ENCODE data around the gene PFN1. TPM values are rescaled to one million over a fixed set of nuclear protein-coding genes. Genes with fewer than 3 reads are reported as not detected.

The PFN1 gene
- total and polyA plus RNA-seq, 2 of the 8 experiments (the other 6 are each of a cell fraction or from before 2014, with no cell fraction given): 1,355 to 1,949 TPM

DNA sequence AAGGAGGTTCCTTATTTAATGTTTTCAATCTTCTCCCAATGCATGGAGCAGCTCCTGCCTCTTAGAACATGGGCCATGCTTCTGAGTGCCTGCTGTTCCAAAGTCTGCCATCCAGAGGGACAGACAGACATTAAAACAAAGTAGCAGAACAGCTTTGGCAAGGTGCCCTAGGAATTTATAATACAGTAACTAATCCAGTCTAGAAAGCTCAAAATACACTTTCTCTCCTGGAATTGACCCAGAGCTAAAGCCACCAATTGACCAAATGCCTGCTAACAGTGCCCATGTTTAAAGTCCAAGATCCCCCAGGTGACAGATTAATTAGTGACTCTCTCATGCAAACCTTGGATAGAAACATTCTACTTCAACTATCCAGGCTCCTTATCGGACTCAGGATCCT, 34.3 kb downstream of the PFN1 start:
- H3K14ac ChIP-seq (ENCODE audit: insufficient read length): no peak overlapping the region
- no peaks in the 10 kb centered on the region for H3K9me3 ChIP-seq (ENCODE audit: insufficient read depth in 2 of 2, low read depth in 1 of 2, low read length in 1 of 2)
- H3K4me3 ChIP-seq (ENCODE audit: extremely low read depth in 1 of 4, insufficient read depth in 2 of 4, low read depth in 3 of 4, low read length in 4 of 4): no peak overlapping the region
- FAIRE-seq: no peak
- H2BK5ac ChIP-seq (ENCODE audit: low read depth, low read length): no peak overlapping the region
- no peak overlapping the region for H2BK120ac ChIP-seq (replicated peaks; ENCODE audit: low read depth, low read length)
- H4K91ac ChIP-seq (replicated peaks; ENCODE audit: insufficient read length, low read length): no peak overlapping the region
- no peak overlapping the region for H2BK20ac ChIP-seq (ENCODE audit: low read length)
- no peaks in the 10 kb centered on the region for H3K27me3 ChIP-seq (replicated peaks in 1 of 4; ENCODE audit: control insufficient read depth in 3 of 4, extremely low read depth in 1 of 4, insufficient read depth in 3 of 4, low read length in 3 of 4)
- no peaks in the 10 kb centered on the region for H3K79me2 ChIP-seq (ENCODE audit: control insufficient read depth in 1 of 2, insufficient read depth in 2 of 2, low read length in 2 of 2)
- no peak overlapping the region for H2BK15ac ChIP-seq (ENCODE audit: low read length)
- TF ChIP-seq TBP (IDR thresholded peaks at IDR 0.05; ENCODE audit: low read depth, low read length): no peak
- no peak for TF ChIP-seq SP2 (IDR thresholded peaks at IDR 0.05; ENCODE audit: low read length)
- TF ChIP-seq EGR1 (IDR thresholded peaks at IDR 0.05; ENCODE audit: borderline replicate concordance, low read depth, low read length): no peak
- TF ChIP-seq SIX5 (IDR thresholded peaks at IDR 0.05; ENCODE audit: low read depth, low read length): no peak
- TF ChIP-seq SP4 (IDR thresholded peaks at IDR 0.05; ENCODE audit: low read length): no peak
- no peak for TF ChIP-seq EZH2 (IDR thresholded peaks at IDR 0.05; ENCODE audit: low read depth, low read length, severe bottlenecking)
- TF ChIP-seq, protein P1, sequence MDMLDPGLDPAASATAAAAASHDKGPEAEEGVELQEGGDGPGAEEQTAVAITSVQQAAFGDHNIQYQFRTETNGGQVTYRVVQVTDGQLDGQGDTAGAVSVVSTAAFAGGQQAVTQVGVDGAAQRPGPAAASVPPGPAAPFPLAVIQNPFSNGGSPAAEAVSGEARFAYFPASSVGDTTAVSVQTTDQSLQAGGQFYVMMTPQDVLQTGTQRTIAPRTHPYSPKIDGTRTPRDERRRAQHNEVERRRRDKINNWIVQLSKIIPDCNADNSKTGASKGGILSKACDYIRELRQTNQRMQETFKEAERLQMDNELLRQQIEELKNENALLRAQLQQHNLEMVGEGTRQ (IDR thresholded peaks at IDR 0.05; ENCODE audit: low read length): no peak
- TF ChIP-seq, protein P2, sequence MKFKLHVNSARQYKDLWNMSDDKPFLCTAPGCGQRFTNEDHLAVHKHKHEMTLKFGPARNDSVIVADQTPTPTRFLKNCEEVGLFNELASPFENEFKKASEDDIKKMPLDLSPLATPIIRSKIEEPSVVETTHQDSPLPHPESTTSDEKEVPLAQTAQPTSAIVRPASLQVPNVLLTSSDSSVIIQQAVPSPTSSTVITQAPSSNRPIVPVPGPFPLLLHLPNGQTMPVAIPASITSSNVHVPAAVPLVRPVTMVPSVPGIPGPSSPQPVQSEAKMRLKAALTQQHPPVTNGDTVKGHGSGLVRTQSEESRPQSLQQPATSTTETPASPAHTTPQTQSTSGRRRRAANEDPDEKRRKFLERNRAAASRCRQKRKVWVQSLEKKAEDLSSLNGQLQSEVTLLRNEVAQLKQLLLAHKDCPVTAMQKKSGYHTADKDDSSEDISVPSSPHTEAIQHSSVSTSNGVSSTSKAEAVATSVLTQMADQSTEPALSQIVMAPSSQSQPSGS (IDR thresholded peaks at IDR 0.05; ENCODE audit: low read length): no peak
- no peak for TF ChIP-seq FOSL1 (IDR thresholded peaks at IDR 0.05; ENCODE audit: insufficient read depth, low read depth, low read length)
- no peak overlapping the region for H2BK12ac ChIP-seq (ENCODE audit: low read depth, low read length)
- 88% methylated on average over 1 of the region's 1 CpG; no CpG with 5 or more reads in 1 of the 2 experiments for WGBS, 2 experiments (ENCODE audit: extremely low coverage in 1 of 2, insufficient coverage in 1 of 2, insufficient read length in 1 of 2, insufficient replicate concordance in 2 of 2, low coverage in 1 of 2, low lambda C conversion rate in 2 of 2, missing lambda C conversion rate in 1 of 2)
- H3K4me1 ChIP-seq (replicated peaks in 1 of 4; ENCODE audit: control insufficient read depth in 3 of 4, insufficient read depth in 4 of 4, low read length in 3 of 4): peaks cover 0 to under 1% (median 0%) of the 10 kb centered on the region in 4 experiments; a peak in 3 of 7 replicates
- H3K27ac ChIP-seq (ENCODE audit: low read depth, low read length): no peak overlapping the region
- no peaks in the 10 kb centered on the region for H3K36me3 ChIP-seq (ENCODE audit: control insufficient read depth in 2 of 4, insufficient read depth in 4 of 4, low read length in 3 of 4)
- no peak overlapping the region for H4K8ac ChIP-seq (ENCODE audit: extremely low read depth, insufficient read depth, low read length)
- H4K20me1 ChIP-seq (replicated peaks in 1 of 2; ENCODE audit: control insufficient read depth in 1 of 2, insufficient read depth in 2 of 2, low read length in 2 of 2): no peaks in the 10 kb centered on the region
- H2AK5ac ChIP-seq (ENCODE audit: low read depth, low read length): no peak overlapping the region
- no peak overlapping the region for H4K5ac ChIP-seq (ENCODE audit: insufficient read length, low read depth, low read length)
- no peak overlapping the region for H3K9ac ChIP-seq (replicated peaks in 1 of 4; ENCODE audit: extremely low read depth in 1 of 4, low read depth in 3 of 4, low read length in 3 of 4)
- no peak for DNase-seq (ENCODE audit: low read depth in 1 of 2, low spot score in 2 of 2)
- H3K79me1 ChIP-seq (ENCODE audit: low read depth, low read length): no peaks in the 10 kb centered on the region
- H3K23me2 ChIP-seq (ENCODE audit: low read depth, low read length): no peaks in the 10 kb centered on the region
- H3K56ac ChIP-seq (replicated peaks; ENCODE audit: insufficient read length, low read depth, low read length): no peak overlapping the region
- H3K4me2 ChIP-seq (ENCODE audit: insufficient read depth in 1 of 2, low read depth in 2 of 2, low read length in 2 of 2): no peak overlapping the region
- no peak overlapping the region for H2AFZ ChIP-seq (ENCODE audit: low read length)
- H3K4ac ChIP-seq (replicated peaks; ENCODE audit: insufficient read length, low read depth, low read length): no peak overlapping the region
- no peak overlapping the region for H3K23ac ChIP-seq (ENCODE audit: insufficient read length)
- ChIA-PET CTCF (ENCODE audit: partially characterized antibody) (interaction anchor here (2.2 kb wide), 1 partner anchor 10 kb away, joined by 6 read pairs; no protein-coding TSS in a partner anchor), POLR2A (ENCODE audit: partially characterized antibody) (interaction anchor here (1.0 to 5.1 kb wide), 4 partner anchors 9 to 26 kb away, joined by 3 to 55 read pairs (median 10); partner anchors contain the start of genes RNF167 and SLC25A11)
- no peak overlapping the region for H3K18ac ChIP-seq (ENCODE audit: extremely low read depth, low read length)

All from H1 (cell line).